ENCODE data around the gene SPAG16. TPM values are rescaled to one million over a fixed set of nuclear protein-coding genes. Genes with fewer than 3 reads are reported as not detected.

Gene SPAG16
- total RNA-seq, 1 experiment from 2014 or later = 21.5 TPM

- Mint-ChIP-seq H3K27ac (ENCODE audit: unreplicated experiment) (no peak overlapping the region), H3K9me3 (ENCODE audit: unreplicated experiment) (no peaks in the 10 kb centered on the region), H3K4me3 (ENCODE audit: unreplicated experiment) (no peak overlapping the region), H3K4me1 (ENCODE audit: low read depth, unreplicated experiment) (no peaks in the 10 kb centered on the region), H3K36me3 (ENCODE audit: insufficient read depth, unreplicated experiment) (no peaks in the 10 kb centered on the region), H3K27me3 (ENCODE audit: insufficient read depth, unreplicated experiment) (no peaks in the 10 kb centered on the region)
- Histone ChIP-seq H3K4me3 (ENCODE audit: low read depth, low read length) (no peak overlapping the region), H3K4me1 (no peaks in the 10 kb centered on the region), H3K36me3 (ENCODE audit: control insufficient read depth, insufficient read depth, low read length) (no peaks in the 10 kb centered on the region), H3K9me3 (no peaks in the 10 kb centered on the region; the same call in 1 of the 2 replicates), H3K27me3 (replicated peaks; ENCODE audit: control insufficient read depth, insufficient read depth, low read length) (no peaks in the 10 kb centered on the region)
- CTCF ChIA-PET = no interaction called here
- TF ChIP-seq, protein P1, sequence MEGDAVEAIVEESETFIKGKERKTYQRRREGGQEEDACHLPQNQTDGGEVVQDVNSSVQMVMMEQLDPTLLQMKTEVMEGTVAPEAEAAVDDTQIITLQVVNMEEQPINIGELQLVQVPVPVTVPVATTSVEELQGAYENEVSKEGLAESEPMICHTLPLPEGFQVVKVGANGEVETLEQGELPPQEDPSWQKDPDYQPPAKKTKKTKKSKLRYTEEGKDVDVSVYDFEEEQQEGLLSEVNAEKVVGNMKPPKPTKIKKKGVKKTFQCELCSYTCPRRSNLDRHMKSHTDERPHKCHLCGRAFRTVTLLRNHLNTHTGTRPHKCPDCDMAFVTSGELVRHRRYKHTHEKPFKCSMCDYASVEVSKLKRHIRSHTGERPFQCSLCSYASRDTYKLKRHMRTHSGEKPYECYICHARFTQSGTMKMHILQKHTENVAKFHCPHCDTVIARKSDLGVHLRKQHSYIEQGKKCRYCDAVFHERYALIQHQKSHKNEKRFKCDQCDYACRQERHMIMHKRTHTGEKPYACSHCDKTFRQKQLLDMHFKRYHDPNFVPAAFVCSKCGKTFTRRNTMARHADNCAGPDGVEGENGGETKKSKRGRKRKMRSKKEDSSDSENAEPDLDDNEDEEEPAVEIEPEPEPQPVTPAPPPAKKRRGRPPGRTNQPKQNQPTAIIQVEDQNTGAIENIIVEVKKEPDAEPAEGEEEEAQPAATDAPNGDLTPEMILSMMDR (IDR thresholded peaks at IDR 0.05; ENCODE audit: insufficient read depth in 1 of 2, low read depth in 1 of 2, low read length in 1 of 2, severe bottlenecking in 1 of 2, unreplicated experiment in 1 of 2) = no peak
- no TSS peak for BruUV-seq (replicated peaks)
- POLR2A ChIA-PET = no interaction called here
- DNase-seq = no peak
- intact Hi-C loops (cut with micrococcal nuclease; ENCODE audit: unreplicated experiment) = no loop called here
Observed at GRCh38 chr2:214104967-214105366, 820.7 kb downstream of the SPAG16 start.

DNA sequence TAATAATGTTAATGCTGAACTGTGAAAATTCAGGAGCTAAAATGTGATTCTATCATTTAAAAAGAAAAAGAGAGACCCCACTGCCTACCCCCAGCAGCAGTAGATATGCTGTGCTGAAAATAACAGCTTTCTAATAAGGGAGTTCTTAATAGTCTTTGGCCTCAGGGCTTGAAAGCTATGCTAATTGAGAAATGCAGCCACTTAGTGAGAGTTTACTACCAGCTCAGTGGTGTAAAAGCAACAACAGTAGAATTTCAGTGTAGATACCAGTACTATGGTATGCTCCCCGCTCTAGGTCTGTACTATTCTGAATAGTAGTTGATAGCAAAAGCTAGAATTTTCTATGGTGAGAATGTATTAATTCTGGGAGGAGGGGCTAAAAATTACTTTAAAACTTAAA is 823.5 kb downstream of the SPAG16 start:
- Histone ChIP-seq H3K9me3 (no peaks in the 10 kb centered on the region; the same call in 1 of the 2 replicates), H3K36me3 (ENCODE audit: control insufficient read depth, insufficient read depth, low read length) (no peaks in the 10 kb centered on the region), H3K4me1 (no peaks in the 10 kb centered on the region), H3K4me3 (ENCODE audit: low read depth, low read length) (no peak overlapping the region), H3K27me3 (replicated peaks; ENCODE audit: control insufficient read depth, insufficient read depth, low read length) (no peaks in the 10 kb centered on the region)
- ChIA-PET CTCF (no interaction called here), POLR2A (no interaction called here)
- intact Hi-C loops (cut with micrococcal nuclease; ENCODE audit: unreplicated experiment) = no loop called here
- TF ChIP-seq, protein P1 (IDR thresholded peaks at IDR 0.05; ENCODE audit: insufficient read depth in 1 of 2, low read depth in 1 of 2, low read length in 1 of 2, severe bottlenecking in 1 of 2, unreplicated experiment in 1 of 2) = no peak
- Mint-ChIP-seq H3K36me3 (ENCODE audit: insufficient read depth, unreplicated experiment) (no peaks in the 10 kb centered on the region), H3K4me3 (ENCODE audit: unreplicated experiment) (no peak overlapping the region), H3K9me3 (ENCODE audit: unreplicated experiment) (no peaks in the 10 kb centered on the region), H3K27me3 (ENCODE audit: insufficient read depth, unreplicated experiment) (no peaks in the 10 kb centered on the region), H3K4me1 (ENCODE audit: low read depth, unreplicated experiment) (no peaks in the 10 kb centered on the region), H3K27ac (ENCODE audit: unreplicated experiment) (no peak overlapping the region)
- BruUV-seq (replicated peaks) = no TSS peak
- DNase-seq = no peak

- Mint-ChIP-seq H3K9me3 (ENCODE audit: unreplicated experiment) (peaks cover 6% of the 10 kb centered on the region), H3K36me3 (ENCODE audit: insufficient read depth, unreplicated experiment) (no peaks in the 10 kb centered on the region), H3K4me1 (ENCODE audit: low read depth, unreplicated experiment) (no peaks in the 10 kb centered on the region), H3K27ac (ENCODE audit: unreplicated experiment) (no peak overlapping the region), H3K27me3 (ENCODE audit: insufficient read depth, unreplicated experiment) (no peaks in the 10 kb centered on the region), H3K4me3 (ENCODE audit: unreplicated experiment) (no peak overlapping the region)
- Histone ChIP-seq H3K4me3 (ENCODE audit: low read depth, low read length) (no peak overlapping the region), H3K4me1 (no peaks in the 10 kb centered on the region), H3K27me3 (replicated peaks; ENCODE audit: control insufficient read depth, insufficient read depth, low read length) (no peaks in the 10 kb centered on the region), H3K9me3 (no peaks in the 10 kb centered on the region; the same call in 1 of the 2 replicates), H3K36me3 (ENCODE audit: control insufficient read depth, insufficient read depth, low read length) (no peaks in the 10 kb centered on the region)
- ChIA-PET POLR2A (no interaction called here), CTCF (no interaction called here)
- no TSS peak for BruUV-seq (replicated peaks)
- intact Hi-C loops (cut with micrococcal nuclease; ENCODE audit: unreplicated experiment) = no loop called here
- no peak for DNase-seq
- TF ChIP-seq, protein P1 (IDR thresholded peaks at IDR 0.05; ENCODE audit: insufficient read depth in 1 of 2, low read depth in 1 of 2, low read length in 1 of 2, severe bottlenecking in 1 of 2, unreplicated experiment in 1 of 2) = no peak
Observed at GRCh38 chr2:214108598-214108997, 824.3 kb downstream of the SPAG16 start.
